ENCODE data around the gene MAP3K6.
"Not testable (repeated sequence)": the region's sequence is repeated elsewhere in the genome, so short reads cannot be mapped to it uniquely, and the experiment has no call there.

The MAP3K6 gene, protein sequence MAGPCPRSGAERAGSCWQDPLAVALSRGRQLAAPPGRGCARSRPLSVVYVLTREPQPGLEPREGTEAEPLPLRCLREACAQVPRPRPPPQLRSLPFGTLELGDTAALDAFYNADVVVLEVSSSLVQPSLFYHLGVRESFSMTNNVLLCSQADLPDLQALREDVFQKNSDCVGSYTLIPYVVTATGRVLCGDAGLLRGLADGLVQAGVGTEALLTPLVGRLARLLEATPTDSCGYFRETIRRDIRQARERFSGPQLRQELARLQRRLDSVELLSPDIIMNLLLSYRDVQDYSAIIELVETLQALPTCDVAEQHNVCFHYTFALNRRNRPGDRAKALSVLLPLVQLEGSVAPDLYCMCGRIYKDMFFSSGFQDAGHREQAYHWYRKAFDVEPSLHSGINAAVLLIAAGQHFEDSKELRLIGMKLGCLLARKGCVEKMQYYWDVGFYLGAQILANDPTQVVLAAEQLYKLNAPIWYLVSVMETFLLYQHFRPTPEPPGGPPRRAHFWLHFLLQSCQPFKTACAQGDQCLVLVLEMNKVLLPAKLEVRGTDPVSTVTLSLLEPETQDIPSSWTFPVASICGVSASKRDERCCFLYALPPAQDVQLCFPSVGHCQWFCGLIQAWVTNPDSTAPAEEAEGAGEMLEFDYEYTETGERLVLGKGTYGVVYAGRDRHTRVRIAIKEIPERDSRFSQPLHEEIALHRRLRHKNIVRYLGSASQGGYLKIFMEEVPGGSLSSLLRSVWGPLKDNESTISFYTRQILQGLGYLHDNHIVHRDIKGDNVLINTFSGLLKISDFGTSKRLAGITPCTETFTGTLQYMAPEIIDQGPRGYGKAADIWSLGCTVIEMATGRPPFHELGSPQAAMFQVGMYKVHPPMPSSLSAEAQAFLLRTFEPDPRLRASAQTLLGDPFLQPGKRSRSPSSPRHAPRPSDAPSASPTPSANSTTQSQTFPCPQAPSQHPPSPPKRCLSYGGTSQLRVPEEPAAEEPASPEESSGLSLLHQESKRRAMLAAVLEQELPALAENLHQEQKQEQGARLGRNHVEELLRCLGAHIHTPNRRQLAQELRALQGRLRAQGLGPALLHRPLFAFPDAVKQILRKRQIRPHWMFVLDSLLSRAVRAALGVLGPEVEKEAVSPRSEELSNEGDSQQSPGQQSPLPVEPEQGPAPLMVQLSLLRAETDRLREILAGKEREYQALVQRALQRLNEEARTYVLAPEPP (N-terminal part only)

GRCh38 chr1:27366411-27367159, at the start of gene MAP3K6:
Gene MAP3K6 (minus strand): TSS chr1:27366961. CDS start chr1:27366597, 364 bp downstream.
- peak; percentile 22 for DNase-seq (ENCODE audit: low spot score)

GRCh38 chr1:27414091-27414490, 47.3 kb upstream of the MAP3K6 start:
- DNase-seq (ENCODE audit: low spot score) = no peak

DNA sequence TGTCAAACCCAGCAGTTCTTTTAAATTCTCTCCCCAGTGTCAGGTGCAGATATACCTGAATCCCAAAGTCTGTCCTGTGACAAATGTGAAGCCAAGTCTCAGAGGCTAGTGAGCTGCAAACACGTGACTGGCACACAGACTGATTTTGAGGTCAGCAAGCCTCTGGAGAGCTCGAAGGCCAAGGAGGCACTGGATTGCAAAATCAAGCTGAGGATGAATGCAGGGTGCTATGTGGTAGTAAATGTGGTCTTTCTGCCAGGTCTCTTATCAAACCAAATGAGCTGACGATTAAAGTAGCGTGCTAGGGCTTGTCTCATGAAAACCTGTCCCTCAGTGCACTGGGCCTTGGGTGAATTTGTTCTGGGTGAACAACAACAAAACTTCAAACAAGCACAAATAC, 46.2 kb upstream of the MAP3K6 start:
- DNase-seq (ENCODE audit: low spot score) = no peak

- no peak for DNase-seq (ENCODE audit: low spot score)
Measured at GRCh38 chr1:27412502-27412901, 45.7 kb upstream of the MAP3K6 start.

DNA sequence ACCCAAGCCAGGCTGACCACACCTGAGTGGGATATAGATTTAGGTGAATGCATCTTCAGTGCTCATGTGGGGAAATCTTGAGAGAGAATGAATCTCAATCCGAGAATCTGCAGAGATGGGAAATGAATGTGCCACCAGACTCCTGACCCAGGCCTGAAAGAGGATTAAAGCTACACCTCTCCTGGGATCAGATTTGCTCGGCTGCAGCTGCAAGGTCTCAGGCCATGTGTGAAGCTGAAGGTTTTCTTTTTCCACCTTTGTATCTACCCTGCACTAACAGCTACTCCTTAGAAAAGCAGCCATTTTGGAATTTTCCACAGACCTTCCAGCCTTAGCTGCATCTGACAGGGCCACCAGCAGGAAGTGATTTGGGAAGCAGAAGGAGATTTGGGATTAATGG, 43.9 kb upstream of the MAP3K6 start:
- no peak for DNase-seq (ENCODE audit: low spot score)

GRCh38 chr1:27409669-27410068, 42.9 kb upstream of the MAP3K6 start:
- no peak for DNase-seq (ENCODE audit: low spot score)

DNA sequence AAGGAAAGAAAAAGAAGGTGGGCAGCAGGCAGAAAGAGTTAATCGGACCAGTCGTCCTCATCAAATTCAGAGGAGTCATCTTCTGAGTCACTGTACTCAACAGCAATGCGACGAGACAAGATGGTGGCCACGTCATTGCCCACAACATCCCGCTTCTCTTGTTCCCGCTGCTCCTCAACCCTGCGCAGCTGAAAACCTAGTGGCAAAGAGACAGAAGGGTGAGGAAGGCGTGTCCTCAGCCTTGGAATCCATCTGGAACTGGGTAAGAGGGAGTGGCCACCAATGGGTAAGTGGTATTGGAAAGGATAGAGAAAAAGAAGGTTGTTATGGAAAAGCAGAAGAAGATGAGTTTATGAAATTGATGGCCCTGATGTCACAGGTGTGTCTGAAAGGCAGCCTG, 41.4 kb upstream of the MAP3K6 start:
- DNase-seq (ENCODE audit: low spot score) = no peak

- DNase-seq (ENCODE audit: low spot score) = not testable (repeated sequence)
Measured at GRCh38 chr1:27406791-27407190, 40.0 kb upstream of the MAP3K6 start.

GRCh38 chr1:27406362-27406680, 39.6 kb upstream of the MAP3K6 start:
- DNase-seq (ENCODE audit: low spot score) = no peak

GRCh38 chr1:27405598-27406361, 39.0 kb upstream of the MAP3K6 start:
- not testable (repeated sequence) for DNase-seq (ENCODE audit: low spot score)

- DNase-seq (ENCODE audit: low spot score) = no peak
Measured at GRCh38 chr1:27405074-27405473, 38.3 kb upstream of the MAP3K6 start.

DNA sequence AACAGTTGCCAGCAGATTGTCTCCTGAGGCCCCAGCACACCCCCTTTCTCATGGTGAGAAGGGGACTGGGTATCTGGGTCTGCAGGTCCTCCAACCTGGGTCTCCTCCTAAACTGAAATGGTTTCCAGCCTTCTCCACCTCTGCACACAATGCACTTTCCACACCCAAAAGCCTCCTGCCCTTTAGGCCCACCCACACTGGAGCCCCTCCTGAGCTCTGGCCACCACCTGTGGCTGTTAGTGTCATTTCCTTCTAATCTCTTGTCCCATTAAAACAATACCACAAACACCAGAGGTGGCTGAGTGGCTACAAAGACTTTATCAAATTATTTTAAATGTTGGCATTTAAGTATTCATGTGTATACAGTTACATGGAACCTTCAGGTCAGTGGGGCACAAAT, 37.2 kb upstream of the MAP3K6 start:
- DNase-seq (ENCODE audit: low spot score) = no peak

DNA sequence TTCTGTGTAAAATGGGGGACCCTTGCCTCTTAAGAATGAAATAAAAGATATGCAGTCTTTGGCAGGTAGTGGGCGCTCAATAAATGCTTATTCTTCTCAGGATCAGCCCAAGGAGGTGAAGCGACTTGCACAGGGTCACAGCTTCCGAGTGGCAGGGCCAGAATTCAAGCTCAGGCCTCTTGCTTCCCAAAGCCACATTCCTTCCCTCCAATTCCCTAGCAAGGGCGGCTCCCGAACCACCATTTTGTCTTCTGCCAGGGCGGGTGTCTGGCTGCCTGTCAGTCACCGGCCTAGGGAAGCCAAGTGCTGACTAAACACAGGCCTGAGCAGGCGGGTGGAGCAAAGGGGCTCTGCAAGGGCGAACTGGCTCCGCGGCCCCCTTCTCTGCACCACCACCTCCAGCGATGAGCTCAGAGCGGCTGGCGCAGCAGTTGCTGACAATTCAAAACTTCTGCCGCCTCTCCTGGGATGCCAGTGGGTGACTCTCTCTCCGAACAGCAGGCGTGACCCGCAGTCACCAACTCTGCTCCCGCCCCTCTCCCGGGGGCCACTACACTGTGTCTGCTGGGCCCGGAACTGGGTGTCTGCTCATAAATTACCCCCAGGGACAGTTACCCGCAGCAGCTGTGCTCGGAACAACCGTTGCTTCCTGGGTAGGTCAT, 36.4 kb upstream of the MAP3K6 start:
- DNase-seq (ENCODE audit: low spot score) = peak; percentile 11

DNA sequence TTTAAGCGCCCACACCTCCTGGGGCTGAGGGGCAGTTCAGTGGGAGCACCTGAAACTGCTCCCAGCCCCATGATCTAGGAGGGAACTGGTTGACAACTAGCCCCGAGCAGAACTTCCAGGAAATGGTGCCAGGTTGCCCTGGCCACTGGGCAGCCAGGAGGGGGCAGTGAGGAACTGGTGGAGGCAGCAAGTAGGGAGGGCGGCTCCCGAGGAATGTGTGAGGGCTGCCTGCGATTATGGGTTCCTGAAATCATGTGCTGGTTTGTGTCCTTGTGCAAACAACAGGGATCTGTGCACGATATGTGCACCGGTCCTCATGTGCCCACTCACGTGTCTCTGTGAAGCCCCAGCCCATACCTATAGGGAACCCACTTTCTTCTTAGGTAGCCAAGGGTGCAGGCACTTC, 35.6 kb upstream of the MAP3K6 start:
- no peak for DNase-seq (ENCODE audit: low spot score)

DNA sequence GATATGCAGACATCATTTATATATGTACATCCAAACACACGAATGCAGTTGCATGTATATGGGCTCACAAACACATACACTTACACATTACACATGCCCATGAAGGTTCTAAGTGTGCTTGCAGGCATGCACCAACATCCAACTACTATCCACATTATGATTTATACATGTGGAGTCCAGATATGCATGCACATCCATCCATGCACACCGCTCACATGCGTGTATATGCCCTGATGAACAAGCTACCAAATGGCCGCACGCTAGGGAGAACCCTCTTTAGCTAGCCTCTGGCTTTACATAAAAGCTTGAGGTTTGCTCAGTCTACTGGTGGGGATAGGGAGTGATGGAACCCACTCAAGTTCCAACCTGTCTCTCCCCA, 34.2 kb upstream of the MAP3K6 start:
- no peak for DNase-seq (ENCODE audit: low spot score)

- DNase-seq (ENCODE audit: low spot score) = no peak
Measured at GRCh38 chr1:27400082-27400962, 33.6 kb upstream of the MAP3K6 start.

DNA sequence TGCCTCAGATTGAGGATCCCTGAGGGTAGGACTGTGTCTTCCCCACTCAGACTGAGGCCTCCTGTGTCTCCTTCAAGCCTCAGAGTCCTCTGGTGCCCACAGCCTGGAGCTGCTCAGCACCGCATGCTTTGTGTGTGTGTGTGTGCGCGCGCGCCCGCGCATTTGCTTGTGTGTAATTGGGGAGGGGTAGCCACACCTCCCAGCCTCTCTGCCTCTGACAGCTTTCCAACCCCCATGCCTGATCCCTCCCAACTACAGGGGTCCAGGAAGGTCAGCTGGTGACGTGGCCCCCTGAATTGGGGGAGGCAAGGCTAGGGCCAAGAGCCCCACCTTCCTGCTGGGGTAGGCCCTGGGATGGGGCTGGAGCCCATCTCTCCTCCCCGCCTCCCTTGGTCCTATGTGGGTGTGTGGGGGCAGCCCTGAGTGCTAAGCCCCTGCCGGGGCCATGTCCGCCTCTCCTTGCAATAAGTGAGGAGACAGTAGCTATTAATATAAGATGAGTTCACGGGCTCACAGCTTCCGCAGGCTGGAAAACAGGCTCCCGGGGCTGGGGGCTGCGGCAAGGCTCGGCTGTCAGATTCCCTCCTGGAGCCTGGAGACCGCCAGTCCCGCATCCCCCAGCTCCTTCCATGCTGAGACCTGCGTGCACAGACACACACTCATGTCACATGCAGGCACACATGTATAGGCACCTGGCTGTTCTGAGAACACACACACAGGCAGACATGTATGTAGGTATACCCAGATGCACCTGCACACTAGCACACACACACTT, 32.7 kb upstream of the MAP3K6 start:
- no peak for DNase-seq (ENCODE audit: low spot score)

DNA sequence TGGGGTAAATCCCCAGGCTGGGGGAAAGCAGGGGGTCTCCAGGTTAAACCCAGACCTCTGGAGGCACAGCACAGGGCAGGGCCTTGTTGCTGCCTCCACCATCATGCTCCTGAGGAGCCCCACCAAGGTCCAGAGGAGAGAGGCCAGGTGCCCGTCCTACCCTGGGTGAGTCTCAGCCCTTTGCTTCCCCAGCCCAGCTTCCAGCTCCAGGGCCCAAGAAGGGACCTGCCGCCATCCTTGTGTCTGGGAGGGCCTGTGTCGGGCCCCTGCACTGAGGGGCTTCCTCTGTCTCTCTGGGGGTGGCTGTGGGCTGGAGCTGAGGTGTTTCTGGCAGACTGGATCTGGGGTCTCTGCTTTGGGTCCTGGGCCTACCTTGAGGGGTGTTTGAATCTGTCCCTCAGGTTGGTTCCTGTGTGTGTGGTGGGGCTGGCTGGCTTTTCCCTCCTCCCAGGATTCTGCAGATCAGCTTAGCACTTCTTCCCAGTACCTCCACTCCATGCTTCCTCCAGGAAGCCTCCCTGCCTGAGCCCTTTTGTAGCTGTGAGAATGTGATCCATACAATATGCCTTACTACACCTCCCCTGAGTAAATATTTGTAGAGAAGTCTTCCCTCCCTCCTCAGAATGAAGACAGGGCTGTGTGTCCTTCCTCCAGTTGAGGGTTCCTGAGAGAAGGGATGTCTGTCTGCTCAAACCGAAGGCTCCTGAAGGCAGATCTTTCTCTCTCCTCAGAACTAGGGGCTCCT, 31.8 kb upstream of the MAP3K6 start:
- no peak for DNase-seq (ENCODE audit: low spot score)
